Bladder microvascular endothelial cell (primary cell): ENCODE results near the gene LUZP2. TPM values are rescaled to one million over a fixed set of nuclear protein-coding genes. Genes with fewer than 3 reads are reported as not detected.

Source experiments
- total RNA-seq: library from RNA; depleted of rRNA; stranded (reverse); fragments of >200 nt; gene quantifications from 2 replicates; pipeline ENCODE4 v1.2.3, GENCODE V29; 2014

Gene LUZP2
- under 0.01 TPM in 1 of 2 replicates, not detected in the other for total RNA-seq

GRCh38 chr11:24496736-24497725 is at the start of gene LUZP2:
Gene LUZP2, plus strand, starts transcription at chr11:24497053.

